SK-N-SH (cell line): ENCODE results near the gene PPP6C. TPM values are rescaled to one million over a fixed set of nuclear protein-coding genes. Genes with fewer than 3 reads are reported as not detected.
"Not testable (repeated sequence)": the region's sequence is repeated elsewhere in the genome, so short reads cannot be mapped to it uniquely, and the experiment has no call there.

Experiments
- CTCF ChIA-PET: fragments of 300-600, 350-600 bp; formaldehyde crosslinking; extraction: SDS; loops from one replicate; lab custom pipeline; 2021; lab: Yijun Ruan, JAX
- POLR2A ChIA-PET: fragments of 350-600 bp; sonication (Branson Sonifier 250); formaldehyde crosslinking; extraction: SDS; loops from one replicate; lab custom pipeline; 2020; ENCODE audit warnings: antibody characterized with exemption, inconsistent platforms; lab: Yijun Ruan, JAX
- DNase-seq: peaks from one replicate; pipeline ENCODE4 v3.0.0; 2012
- H2AFZ ChIP-seq: fragments of 200-600 bp; sonication (generic); 2 replicates; pipeline ENCODE4 v1.8.1; 2016; ENCODE audit warnings: antibody characterized with exemption, mild to moderate bottlenecking, low read depth
- H3F3A ChIP-seq: fragments of 200-600 bp; sonication (generic); replicated peaks from 2 replicates; pipeline ENCODE3; 2016; ENCODE audit warnings: antibody characterized with exemption, mild to moderate bottlenecking; ENCODE audit not compliant: insufficient read depth
- H3K27ac ChIP-seq, 2 experiments: fragments of 200-500 bp in 1 of 2; fragments of 200-600 bp in 1 of 2; sonication (Bioruptor generic) in 1 of 2; sonication (generic), shearing (Covaris generic) in 1 of 2; 2 replicates each; pipeline versions ENCODE4 v1.5.1 to v1.6.1; 2014 to 2016; ENCODE audit warnings: low read depth in 2 of 2, inconsistent platforms in 1 of 2, low read length in 1 of 2, mild to moderate bottlenecking in 1 of 2, mixed read lengths in 1 of 2
- H3K27me3 ChIP-seq: fragments of 200-600 bp; sonication (generic), shearing (Covaris generic); 2 replicates; pipeline ENCODE4 v1.6.1; 2016; ENCODE audit warnings: mixed run types; ENCODE audit not compliant: insufficient read depth
- H3K36me3 ChIP-seq, 2 experiments: fragments of 200-500 bp in 1 of 2; fragments of 200-600 bp in 1 of 2; sonication (Bioruptor generic) in 1 of 2; sonication (generic) in 1 of 2; replicated peaks in 1 of 2; 2 replicates each; pipeline versions ENCODE3 to v1.5.1; 2014 to 2016; ENCODE audit warnings: low read length in 1 of 2, mild to moderate bottlenecking in 1 of 2; ENCODE audit not compliant: insufficient read depth in 2 of 2, control insufficient read depth in 1 of 2
- H3K4me1 ChIP-seq, 2 experiments: fragments of 200-500 bp in 1 of 2; fragments of 200-600 bp in 1 of 2; sonication (Bioruptor generic) in 1 of 2; sonication (generic), shearing (Covaris generic) in 1 of 2; 2 replicates each; pipeline versions ENCODE4 v1.5.1 to v1.6.1; 2014 to 2016; ENCODE audit warnings: low read depth in 1 of 2, low read length in 1 of 2, mixed run types in 1 of 2; ENCODE audit not compliant: insufficient read depth in 2 of 2, control insufficient read depth in 1 of 2
- H3K4me2 ChIP-seq: fragments of 200-600 bp; sonication (generic), shearing (Covaris generic); 2 replicates; pipeline ENCODE4 v1.6.1; 2017; ENCODE audit warnings: mixed run types
- H3K4me3 ChIP-seq, 2 experiments: fragments of 200-500 bp in 1 of 2; fragments of 200-600 bp in 1 of 2; sonication (Bioruptor generic) in 1 of 2; sonication (generic), shearing (Covaris generic) in 1 of 2; 2 replicates each; pipeline versions ENCODE4 v1.5.1 to v1.8.1; 2014 to 2016; ENCODE audit warnings: low read depth in 2 of 2, inconsistent platforms in 1 of 2, low read length in 1 of 2, mild to moderate bottlenecking in 1 of 2, mixed read lengths in 1 of 2, moderate library complexity in 1 of 2
- H3K79me2 ChIP-seq: fragments of 200-600 bp; sonication (generic); 2 replicates; pipeline ENCODE4 v1.8.1; 2017; ENCODE audit warnings: mild to moderate bottlenecking; ENCODE audit not compliant: insufficient read depth
- H3K9ac ChIP-seq: fragments of 200-600 bp; sonication (generic); 2 replicates; pipeline ENCODE4 v1.6.1; 2017; ENCODE audit warnings: mixed run types
- H3K9me2 ChIP-seq: fragments of 200-600 bp; sonication (generic); 2 replicates; pipeline ENCODE4 v1.6.1; 2017; ENCODE audit warnings: mixed run types
- H3K9me3 ChIP-seq: fragments of 200-600 bp; sonication (generic); 2 replicates; pipeline ENCODE4 v1.6.1; 2017; ENCODE audit warnings: mixed run types, mild to moderate bottlenecking, moderate library complexity
- H4K20me1 ChIP-seq: fragments of 200-600 bp; sonication (generic); 2 replicates; pipeline ENCODE4 v1.6.1; 2017; ENCODE audit warnings: mild to moderate bottlenecking, mixed run types; ENCODE audit not compliant: insufficient read depth
- CHD2 ChIP-seq: fragments of 150-350 bp; IDR thresholded peaks from 2 replicates; pipeline ENCODE4 v1.6.1; 2018; ENCODE audit warnings: low read length; ENCODE audit not compliant: partially characterized antibody
- ELF1 ChIP-seq: IDR thresholded peaks from 2 replicates; pipeline ENCODE4 v1.4.0; 2012
- EP300 ChIP-seq, 2 experiments: IDR thresholded peaks; 2 replicates each; pipeline versions ENCODE4 v1.4.0 to v1.6.1; 2012; ENCODE audit warnings: borderline replicate concordance in 1 of 2, low read depth in 1 of 2, low read length in 1 of 2
- EZH2phosphoT487 ChIP-seq: fragments of 200-600 bp; sonication (generic); IDR thresholded peaks from 2 replicates; pipeline ENCODE4 v1.6.1; 2017; ENCODE audit warnings: low read depth, mixed run types, mild to moderate bottlenecking, antibody characterized with exemption, moderate library complexity, borderline replicate concordance
- FOSL2 ChIP-seq: IDR thresholded peaks from 2 replicates; pipeline ENCODE4 v1.4.0; 2012; ENCODE audit warnings: low read depth, mild to moderate bottlenecking, moderate library complexity, borderline replicate concordance
- GATA2 ChIP-seq: sonication (generic); formaldehyde crosslinking; IDR thresholded peaks from 2 replicates; pipeline ENCODE4 v1.5.0; 2020; ENCODE audit warnings: mild to moderate bottlenecking, missing genetic modification reagents
- JUND ChIP-seq: IDR thresholded peaks from 2 replicates; pipeline ENCODE4 v1.4.0; 2012
- MXI1 ChIP-seq: IDR thresholded peaks from 2 replicates; pipeline ENCODE4 v1.6.1; 2012; ENCODE audit warnings: mild to moderate bottlenecking, low read depth, low read length, improper control_type of control experiment
- NFIC ChIP-seq: IDR thresholded peaks from 2 replicates; pipeline ENCODE4 v1.4.0; 2012; ENCODE audit warnings: borderline replicate concordance
- POLR2AphosphoS5 ChIP-seq: IDR thresholded peaks from 2 replicates; pipeline ENCODE4 v1.6.1; 2012; ENCODE audit warnings: low read depth, low read length
- RCOR1 ChIP-seq: fragments of 150-350 bp; IDR thresholded peaks from 2 replicates; pipeline ENCODE4 v1.6.1; 2017; ENCODE audit warnings: antibody characterized with exemption, low read length
- RFX5 ChIP-seq: IDR thresholded peaks from 2 replicates; pipeline ENCODE4 v1.6.1; 2012; ENCODE audit warnings: mild to moderate bottlenecking, improper control_type of control experiment, low read length
- RXRA ChIP-seq: IDR thresholded peaks from 2 replicates; pipeline ENCODE4 v1.4.0; 2012; ENCODE audit warnings: low read depth, mild to moderate bottlenecking, borderline replicate concordance
- SIN3A ChIP-seq: IDR thresholded peaks from 2 replicates; pipeline ENCODE4 v1.6.1; 2012; ENCODE audit warnings: low read depth, mild to moderate bottlenecking, low read length, moderate library complexity, borderline replicate concordance
- TAF1 ChIP-seq: IDR thresholded peaks from 2 replicates; pipeline ENCODE4 v1.6.1; 2012; ENCODE audit warnings: low read depth, mild to moderate bottlenecking, low read length, moderate library complexity, borderline replicate concordance
- YY1 ChIP-seq: IDR thresholded peaks from 2 replicates; pipeline ENCODE4 v1.4.0; 2012; ENCODE audit warnings: low read depth, mild to moderate bottlenecking
- WGBS: methylation state at CpG from one replicate; pipeline ENCODE4 v1.1.6; 2017; ENCODE audit warnings: low lambda C conversion rate; 5-methylcytosine and 5-hydroxymethylcytosine counted together
- polyA plus RNA-seq, 3 experiments: library from polyadenylated mRNA; depleted of rRNA; stranded (reverse); fragments of >200 nt; gene quantifications; 2 replicates each; pipeline ENCODE4 v1.2.3, GENCODE V29; 2012
- TF ChIP-seq, protein P1 (sequence below): IDR thresholded peaks from 2 replicates; pipeline ENCODE4; 2012
- TF ChIP-seq, protein P2 (sequence below): IDR thresholded peaks from 2 replicates; pipeline ENCODE4 v1.4.0; 2012; ENCODE audit warnings: low read depth
- TF ChIP-seq, protein P3 (sequence below): IDR thresholded peaks from 2 replicates; pipeline ENCODE4 v1.4.0; 2012; ENCODE audit warnings: low read depth, borderline replicate concordance
- TF ChIP-seq, protein P4 (sequence below): fragments of 150-350 bp; IDR thresholded peaks from 2 replicates; pipeline ENCODE4 v1.6.1; 2016; ENCODE audit warnings: mild to moderate bottlenecking, low read depth, low read length

PPP6C gene
- polyA plus RNA-seq, 1 of the 3 experiments (the other 2 are of a cell fraction): 14.8 TPM

DNA sequence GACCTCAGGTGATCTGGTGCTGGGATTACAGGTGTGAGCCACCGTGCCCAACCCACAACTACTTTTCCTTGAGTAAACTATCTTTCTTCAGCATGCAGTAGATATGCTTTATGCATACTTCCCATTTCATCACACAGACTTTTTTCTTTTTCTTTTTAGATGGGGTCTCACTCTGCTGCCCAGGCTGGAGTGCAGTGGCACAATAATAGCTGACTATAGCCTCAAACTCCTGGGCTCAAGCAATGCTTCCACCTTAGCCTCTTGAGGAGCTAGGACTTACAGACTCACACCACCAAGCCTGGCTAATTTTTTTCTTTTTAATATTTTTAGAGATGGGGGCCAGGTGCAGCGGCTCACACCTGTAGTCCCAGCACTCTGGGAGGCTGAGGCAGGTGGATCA lies 22.8 kb downstream of the PPP6C start:
- no peak overlapping the region for H2AFZ ChIP-seq
- no peaks in the 10 kb centered on the region for H3K9me3 ChIP-seq
- TF ChIP-seq CHD2 (no peak), POLR2AphosphoS5 (no peak), YY1 (no peak), RCOR1 (no peak), MXI1 (no peak), FOSL2 (no peak), JUND (no peak), ELF1 (no peak), TAF1 (no peak)
- TF ChIP-seq, all 33 proteins: peak for 0
- Histone ChIP-seq H3K27me3 (no peaks in the 10 kb centered on the region), H3K27ac (no peak overlapping the region; a peak in 1 of 4 replicates), H3K79me2 (peaks cover 91% of the 10 kb centered on the region), H3K4me1 (peaks cover 0 to 22% of the 10 kb centered on the region in 2 experiments; a peak in 2 of 4 replicates), H3K9ac (no peak overlapping the region), H3K36me3 (peaks cover 4 to 21% of the 10 kb centered on the region in 2 experiments), H3F3A (peaks cover 12% of the 10 kb centered on the region), H3K4me2 (no peak overlapping the region), H4K20me1 (peaks cover 14% of the 10 kb centered on the region), H3K9me2 (no peaks in the 10 kb centered on the region), H3K4me3 (no peak overlapping the region)
- DNase-seq: no peak
- WGBS: 76% methylated on average over 2 of the region's 2 CpGs
- CTCF ChIA-PET: no interaction called here
- POLR2A ChIA-PET: no interaction called here

DNA sequence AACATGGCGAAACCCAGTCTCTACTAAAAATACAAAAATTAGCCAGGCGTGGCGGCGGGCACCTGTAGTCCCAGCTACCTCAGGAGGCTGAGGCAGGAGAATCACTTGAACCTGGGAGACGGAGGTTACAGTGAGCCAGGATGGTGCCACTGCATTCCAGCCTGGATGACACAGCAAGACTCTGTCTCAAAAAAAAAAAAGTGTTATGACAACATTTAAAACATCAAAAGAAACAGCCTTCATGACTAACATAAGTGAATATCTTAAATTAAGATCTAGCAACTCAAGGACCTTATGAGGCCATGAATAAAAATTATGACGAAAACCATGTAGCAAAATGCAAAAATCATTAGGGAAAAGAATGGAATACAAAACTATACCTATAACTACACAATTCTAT lies 26.7 kb downstream of the PPP6C start:
- DNase-seq, H3K9me3 ChIP-seq, H3K4me1 ChIP-seq, H3K27ac ChIP-seq, H3K4me2 ChIP-seq, H3K9me2 ChIP-seq, H3K27me3 ChIP-seq, POLR2A ChIA-PET, H3K9ac ChIP-seq, H2AFZ ChIP-seq, H3K4me3 ChIP-seq: not testable (repeated sequence)
- Histone ChIP-seq H3K79me2 (peaks cover 92% of the 10 kb centered on the region), H4K20me1 (peaks cover 11% of the 10 kb centered on the region), H3K36me3 (peaks cover 0 to 21% of the 10 kb centered on the region in 2 experiments), H3F3A (peaks cover 16% of the 10 kb centered on the region)
- CTCF ChIA-PET: interaction anchor here (1.8 kb wide), 1 partner anchor 20 kb away, joined by 5 read pairs; the partner anchor contains the start of gene SCAI
- WGBS: 98% methylated on average over 6 of the region's 6 CpGs

DNA sequence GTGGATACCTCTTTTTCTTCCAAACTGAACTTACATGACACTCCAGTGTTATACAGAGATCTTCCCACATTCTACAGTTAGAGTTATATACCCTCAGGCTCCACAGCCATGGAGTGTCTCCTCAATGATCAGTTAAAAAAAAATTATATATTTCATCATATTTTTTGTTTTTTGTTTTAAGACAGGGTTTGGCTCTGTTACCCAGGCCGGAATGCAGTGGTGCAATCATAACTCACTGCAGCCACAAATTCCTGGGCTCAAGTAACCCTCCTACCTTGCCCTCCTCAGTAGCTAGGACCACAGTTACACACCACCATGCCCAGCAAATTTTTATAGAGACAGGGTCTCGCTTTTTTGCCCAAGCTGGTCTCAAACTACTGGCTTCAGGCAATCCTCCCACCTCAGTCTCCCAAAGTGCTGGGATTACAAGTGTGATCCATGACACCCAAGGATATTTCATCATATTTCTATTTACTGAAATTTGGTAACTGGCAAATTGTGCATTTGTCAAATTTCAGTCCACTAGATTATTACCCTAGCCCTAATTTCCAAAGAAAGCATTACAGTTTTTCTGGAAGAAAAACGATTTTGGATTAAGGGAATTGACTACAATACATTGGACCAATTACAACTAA lies 28.2 kb downstream of the PPP6C start:
- no peaks in the 10 kb centered on the region for H3K9me3 ChIP-seq
- peaks cover 91% of the 10 kb centered on the region for H3K79me2 ChIP-seq
- peaks cover 18% of the 10 kb centered on the region for H3F3A ChIP-seq
- POLR2A ChIA-PET: no interaction called here
- CTCF ChIA-PET: interaction anchor here (1.3 kb wide), 1 partner anchor 390 kb away, joined by 5 read pairs; the partner anchor contains the start of gene NR6A1
- no peak overlapping the region for H3K9ac ChIP-seq
- H3K4me1 ChIP-seq: peaks cover 0 to 9% of the 10 kb centered on the region in 2 experiments; a peak in 1 of 4 replicates
- no peak for DNase-seq
- TF ChIP-seq, protein P1, sequence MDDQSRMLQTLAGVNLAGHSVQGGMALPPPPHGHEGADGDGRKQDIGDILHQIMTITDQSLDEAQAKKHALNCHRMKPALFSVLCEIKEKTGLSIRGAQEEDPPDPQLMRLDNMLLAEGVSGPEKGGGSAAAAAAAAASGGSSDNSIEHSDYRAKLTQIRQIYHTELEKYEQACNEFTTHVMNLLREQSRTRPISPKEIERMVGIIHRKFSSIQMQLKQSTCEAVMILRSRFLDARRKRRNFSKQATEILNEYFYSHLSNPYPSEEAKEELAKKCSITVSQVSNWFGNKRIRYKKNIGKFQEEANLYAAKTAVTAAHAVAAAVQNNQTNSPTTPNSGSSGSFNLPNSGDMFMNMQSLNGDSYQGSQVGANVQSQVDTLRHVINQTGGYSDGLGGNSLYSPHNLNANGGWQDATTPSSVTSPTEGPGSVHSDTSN: no peak
- TF ChIP-seq, protein P2, sequence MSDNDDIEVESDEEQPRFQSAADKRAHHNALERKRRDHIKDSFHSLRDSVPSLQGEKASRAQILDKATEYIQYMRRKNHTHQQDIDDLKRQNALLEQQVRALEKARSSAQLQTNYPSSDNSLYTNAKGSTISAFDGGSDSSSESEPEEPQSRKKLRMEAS: no peak
- TF ChIP-seq EP300 (IDR thresholded peaks at IDR 0.05; ENCODE audit: borderline replicate concordance in 1 of 2, low read depth in 1 of 2, low read length in 1 of 2): no peak
- TF ChIP-seq, protein P3, sequence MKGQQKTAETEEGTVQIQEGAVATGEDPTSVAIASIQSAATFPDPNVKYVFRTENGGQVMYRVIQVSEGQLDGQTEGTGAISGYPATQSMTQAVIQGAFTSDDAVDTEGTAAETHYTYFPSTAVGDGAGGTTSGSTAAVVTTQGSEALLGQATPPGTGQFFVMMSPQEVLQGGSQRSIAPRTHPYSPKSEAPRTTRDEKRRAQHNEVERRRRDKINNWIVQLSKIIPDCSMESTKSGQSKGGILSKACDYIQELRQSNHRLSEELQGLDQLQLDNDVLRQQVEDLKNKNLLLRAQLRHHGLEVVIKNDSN: no peak
- no peak for TF ChIP-seq EZH2phosphoT487
- TF ChIP-seq TAF1: no peak
- TF ChIP-seq SIN3A: no peak
- TF ChIP-seq, protein P4, sequence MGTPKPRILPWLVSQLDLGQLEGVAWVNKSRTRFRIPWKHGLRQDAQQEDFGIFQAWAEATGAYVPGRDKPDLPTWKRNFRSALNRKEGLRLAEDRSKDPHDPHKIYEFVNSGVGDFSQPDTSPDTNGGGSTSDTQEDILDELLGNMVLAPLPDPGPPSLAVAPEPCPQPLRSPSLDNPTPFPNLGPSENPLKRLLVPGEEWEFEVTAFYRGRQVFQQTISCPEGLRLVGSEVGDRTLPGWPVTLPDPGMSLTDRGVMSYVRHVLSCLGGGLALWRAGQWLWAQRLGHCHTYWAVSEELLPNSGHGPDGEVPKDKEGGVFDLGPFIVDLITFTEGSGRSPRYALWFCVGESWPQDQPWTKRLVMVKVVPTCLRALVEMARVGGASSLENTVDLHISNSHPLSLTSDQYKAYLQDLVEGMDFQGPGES: no peak
- no peak for TF ChIP-seq NFIC
- no peak for TF ChIP-seq RFX5
- TF ChIP-seq GATA2 (CRISPR knock-in tag): no peak
- TF ChIP-seq RXRA: no peak
- peaks cover 6% of the 10 kb centered on the region; the same call in 1 of the 2 replicates for H4K20me1 ChIP-seq
- H3K9me2 ChIP-seq: no peaks in the 10 kb centered on the region
- H3K27ac ChIP-seq: 0 out of 4 replicates have a peak overlapping the region, but pooled peaks of 1 of the 2 experiments have one; percentile 14
- H3K4me3 ChIP-seq: no peak overlapping the region
- H2AFZ ChIP-seq: no peak overlapping the region
- no peaks in the 10 kb centered on the region for H3K27me3 ChIP-seq
- peaks cover 0 to 28% of the 10 kb centered on the region in 2 experiments for H3K36me3 ChIP-seq
- no peak overlapping the region for H3K4me2 ChIP-seq
- WGBS: 81% methylated on average over 3 of the region's 3 CpGs
